OCI-LY3 (cell line): ENCODE results near the gene MTHFSD.

Experiments
- EZH2phosphoT487 ChIP-seq: fragments of 200-600 bp; shearing (Covaris generic); IDR thresholded peaks from 2 replicates; pipeline ENCODE4 v1.6.1; 2018; ENCODE audit warnings: antibody characterized with exemption, mixed run types, low read depth
- TF ChIP-seq, protein P1 (sequence below): fragments of 200-600, 300-600 bp; sonication (generic); IDR thresholded peaks from 2 replicates; pipeline ENCODE4 v1.5.1; 2014; ENCODE audit warnings: antibody characterized with exemption, low read length, low read depth

DNA sequence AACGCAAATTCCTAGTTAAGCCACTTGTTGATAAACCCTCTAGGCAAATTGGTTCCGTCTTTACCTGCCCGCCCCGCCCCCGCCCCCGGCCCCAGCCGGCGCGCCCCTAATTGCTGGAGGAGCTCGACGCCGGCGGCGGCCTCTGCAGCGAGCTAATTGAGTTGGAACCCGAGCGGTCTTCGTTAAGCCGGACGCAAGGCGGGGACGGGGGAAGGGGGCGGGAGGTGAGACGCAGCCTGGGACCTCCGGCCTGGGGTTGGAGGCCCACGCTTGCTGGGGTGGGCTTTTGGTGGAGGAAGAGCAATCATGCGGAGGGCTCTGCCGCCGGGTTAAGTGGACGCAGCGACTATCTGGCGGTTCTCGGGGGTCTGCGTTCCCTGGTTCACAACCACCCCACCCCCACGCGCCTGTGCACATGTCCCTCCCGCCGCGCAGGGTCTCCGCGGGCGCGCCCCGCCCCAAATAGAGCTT lies 57.4 kb downstream of the MTHFSD start:
- TF ChIP-seq, protein P1, sequence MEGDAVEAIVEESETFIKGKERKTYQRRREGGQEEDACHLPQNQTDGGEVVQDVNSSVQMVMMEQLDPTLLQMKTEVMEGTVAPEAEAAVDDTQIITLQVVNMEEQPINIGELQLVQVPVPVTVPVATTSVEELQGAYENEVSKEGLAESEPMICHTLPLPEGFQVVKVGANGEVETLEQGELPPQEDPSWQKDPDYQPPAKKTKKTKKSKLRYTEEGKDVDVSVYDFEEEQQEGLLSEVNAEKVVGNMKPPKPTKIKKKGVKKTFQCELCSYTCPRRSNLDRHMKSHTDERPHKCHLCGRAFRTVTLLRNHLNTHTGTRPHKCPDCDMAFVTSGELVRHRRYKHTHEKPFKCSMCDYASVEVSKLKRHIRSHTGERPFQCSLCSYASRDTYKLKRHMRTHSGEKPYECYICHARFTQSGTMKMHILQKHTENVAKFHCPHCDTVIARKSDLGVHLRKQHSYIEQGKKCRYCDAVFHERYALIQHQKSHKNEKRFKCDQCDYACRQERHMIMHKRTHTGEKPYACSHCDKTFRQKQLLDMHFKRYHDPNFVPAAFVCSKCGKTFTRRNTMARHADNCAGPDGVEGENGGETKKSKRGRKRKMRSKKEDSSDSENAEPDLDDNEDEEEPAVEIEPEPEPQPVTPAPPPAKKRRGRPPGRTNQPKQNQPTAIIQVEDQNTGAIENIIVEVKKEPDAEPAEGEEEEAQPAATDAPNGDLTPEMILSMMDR, result no peak
- no peak for TF ChIP-seq EZH2phosphoT487
